ENCODE results near the gene TMPRSS15.

Gene TMPRSS15

DNA sequence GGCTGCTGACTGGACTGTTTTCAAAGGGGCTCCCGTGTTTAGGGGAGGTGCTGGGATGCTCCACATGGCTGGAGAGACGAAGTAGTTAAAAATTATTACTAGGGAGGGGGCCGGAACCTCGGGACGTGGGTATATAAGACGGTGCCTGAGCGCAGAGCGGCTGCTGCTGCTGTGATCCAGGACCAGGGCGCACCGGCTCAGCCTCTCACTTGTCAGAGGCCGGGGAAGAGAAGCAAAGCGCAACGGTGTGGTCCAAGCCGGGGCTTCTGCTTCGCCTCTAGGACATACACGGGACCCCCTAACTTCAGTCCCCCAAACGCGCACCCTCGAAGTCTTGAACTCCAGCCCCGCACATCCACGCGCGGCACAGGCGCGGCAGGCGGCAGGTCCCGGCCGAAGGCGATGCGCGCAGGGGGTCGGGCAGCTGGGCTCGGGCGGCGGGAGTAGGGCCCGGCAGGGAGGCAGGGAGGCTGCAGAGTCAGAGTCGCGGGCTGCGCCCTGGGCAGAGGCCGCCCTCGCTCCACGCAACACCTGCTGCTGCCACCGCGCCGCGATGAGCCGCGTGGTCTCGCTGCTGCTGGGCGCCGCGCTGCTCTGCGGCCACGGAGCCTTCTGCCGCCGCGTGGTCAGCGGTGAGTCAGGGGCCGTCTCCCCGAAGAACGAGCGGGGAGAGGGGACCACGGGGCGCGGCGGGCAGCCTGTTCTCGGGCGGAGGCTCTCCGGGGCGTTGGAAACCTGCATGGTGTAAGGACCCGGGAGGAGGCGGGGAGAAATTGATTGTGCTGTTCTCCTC lies 158.7 kb downstream of the TMPRSS15 start, which contains the start of gene CHODL:
Gene CHODL (plus strand): TSS at position 163 of the 793 bp plus-strand sequence. CDS start 391 bp downstream, at position 554.
- DNase-seq (ENCODE audit: low spot score) = no peak

DNA sequence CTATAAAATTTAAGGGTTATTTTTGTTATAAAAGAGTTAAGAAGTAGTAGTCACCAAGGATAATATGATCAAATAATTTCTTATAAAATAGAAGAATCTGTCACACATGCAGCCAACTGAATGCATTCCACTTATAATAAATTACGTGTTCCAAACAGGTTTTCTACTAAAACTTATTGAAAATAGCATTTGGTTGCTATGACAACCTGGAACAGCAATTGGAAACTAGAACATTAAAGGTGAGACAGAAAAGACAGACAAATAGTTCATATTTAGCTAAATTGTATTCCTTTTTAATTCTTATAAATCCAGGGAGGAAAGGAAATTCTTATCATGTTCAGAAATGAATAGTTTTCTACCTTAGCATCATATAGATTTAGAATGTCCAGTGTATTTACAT lies 168.0 kb downstream of the TMPRSS15 start:
- no peak for DNase-seq (ENCODE audit: low spot score)

DNA sequence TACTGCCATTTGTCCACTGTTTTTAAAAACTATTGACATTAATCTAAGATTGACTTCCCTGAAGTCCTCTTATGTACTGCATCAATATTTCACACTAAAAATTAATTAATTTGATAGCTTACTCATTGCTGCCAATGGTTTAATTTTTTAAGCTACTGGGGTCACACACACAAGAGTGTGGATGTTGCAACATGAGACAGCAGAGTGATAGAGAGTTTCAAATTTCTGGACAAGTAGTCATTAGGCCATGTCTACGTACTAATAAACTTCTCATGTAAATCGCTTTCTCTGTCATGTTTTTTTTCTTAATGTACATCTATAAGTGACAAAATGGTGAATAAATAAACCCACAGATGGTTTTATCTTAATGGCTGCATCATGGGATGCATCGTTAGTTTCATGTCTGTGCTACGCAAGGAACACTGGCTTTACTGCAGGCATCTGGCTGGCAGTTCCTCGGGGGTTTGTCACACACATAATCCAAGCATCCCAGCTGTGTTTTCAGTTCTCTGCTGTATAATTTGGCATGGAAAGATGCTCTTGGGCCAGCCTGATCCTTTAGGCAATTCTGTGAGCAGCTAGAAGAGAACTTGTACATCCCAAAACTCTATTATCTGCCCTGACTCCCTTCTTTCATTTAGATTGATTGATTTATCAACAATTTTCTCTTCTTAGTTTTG lies 175.4 kb downstream of the TMPRSS15 start:
- DNase-seq (ENCODE audit: low spot score) = no peak

DNA sequence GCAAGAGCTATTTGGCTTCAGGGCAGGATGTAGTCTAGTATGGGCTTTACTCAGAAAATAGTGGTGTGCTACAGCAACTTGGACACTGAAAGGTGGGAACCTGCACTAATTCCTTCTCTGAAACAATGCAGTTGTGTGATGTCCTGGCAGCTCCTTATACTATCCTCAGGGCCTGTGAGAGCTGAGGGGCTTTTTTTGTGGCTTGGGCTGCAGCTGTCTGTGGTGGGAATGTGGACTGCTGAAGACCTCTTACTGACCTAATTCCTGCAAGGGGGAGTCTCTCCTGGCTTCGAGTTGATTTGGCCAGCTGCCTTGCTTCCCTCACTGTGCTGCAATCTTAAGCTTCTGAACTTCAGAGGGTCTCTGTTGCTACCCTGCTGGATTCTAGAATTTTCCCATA lies 181.2 kb downstream of the TMPRSS15 start:
- DNase-seq (ENCODE audit: low spot score) = no peak

DNA sequence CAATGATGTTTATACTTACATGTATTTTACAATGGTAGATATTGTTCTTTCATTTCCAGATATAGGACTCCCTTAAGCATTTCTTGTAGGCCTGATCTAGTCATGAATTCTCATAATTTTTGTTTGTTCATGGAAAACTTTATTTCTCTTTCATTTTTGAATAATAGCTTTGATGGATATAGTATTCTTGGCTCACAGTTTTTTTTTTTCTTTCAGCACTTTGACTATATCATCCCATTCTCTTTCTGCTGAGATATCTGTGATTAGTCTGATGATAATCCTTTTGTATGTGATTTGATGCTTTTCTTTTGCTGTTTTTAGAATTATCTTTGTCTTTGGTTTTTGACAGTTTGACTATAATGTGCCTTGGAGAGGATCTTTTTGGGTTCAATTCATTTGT lies 183.1 kb downstream of the TMPRSS15 start:
- no peak for DNase-seq (ENCODE audit: low spot score)

Data from SW480 (cell line).